Prostate gland (tissue), 2 donors: ENCODE measurements around the gene SEMA4C.

Source experiments
- POLR2A ChIP-seq: fragments of 450-650 bp; IDR thresholded peaks from one replicate; pipeline ENCODE4 v1.6.1; 2016; ENCODE audit warnings: antibody characterized with exemption, mild to moderate bottlenecking
- POLR2AphosphoS5 ChIP-seq: sonication (generic); formaldehyde crosslinking; IDR thresholded peaks from one replicate; pipeline ENCODE4 v1.6.1; 2017; ENCODE audit warnings: antibody characterized with exemption
- TF ChIP-seq, protein P1 (sequence below), 4 experiments: fragments of 200-600 bp in 2 of 4; fragments of 450-650 bp in 2 of 4; sonication (generic) in 2 of 4; IDR thresholded peaks; 1 replicate in 3 of 4; 2 replicates in 1 of 4; pipeline ENCODE4 v1.5.1; 2016 to 2019; ENCODE audit warnings: antibody characterized with exemption in 4 of 4, mild to moderate bottlenecking in 2 of 4, moderate library complexity in 2 of 4

DNA sequence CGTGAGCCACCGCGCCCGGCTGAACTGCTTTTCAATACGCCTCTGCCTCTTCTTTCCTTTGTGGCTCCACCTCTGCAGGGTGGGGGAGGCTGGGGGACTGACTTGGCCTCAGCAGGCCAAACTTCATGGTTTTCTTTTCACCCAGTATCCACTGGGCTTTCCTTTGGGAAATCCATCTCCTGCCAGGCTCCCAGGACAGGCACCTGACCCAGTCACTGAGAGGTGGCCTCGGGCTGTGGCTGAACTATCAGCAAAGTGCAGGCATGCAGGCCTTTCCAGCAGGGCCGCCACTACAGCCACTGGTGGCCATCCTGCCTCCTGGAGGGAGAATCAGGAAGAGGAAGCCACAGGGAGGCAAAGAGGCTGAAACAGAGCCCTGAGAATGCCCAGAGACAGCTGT, 33.4 kb upstream of the SEMA4C start:
- TF ChIP-seq, protein P1, sequence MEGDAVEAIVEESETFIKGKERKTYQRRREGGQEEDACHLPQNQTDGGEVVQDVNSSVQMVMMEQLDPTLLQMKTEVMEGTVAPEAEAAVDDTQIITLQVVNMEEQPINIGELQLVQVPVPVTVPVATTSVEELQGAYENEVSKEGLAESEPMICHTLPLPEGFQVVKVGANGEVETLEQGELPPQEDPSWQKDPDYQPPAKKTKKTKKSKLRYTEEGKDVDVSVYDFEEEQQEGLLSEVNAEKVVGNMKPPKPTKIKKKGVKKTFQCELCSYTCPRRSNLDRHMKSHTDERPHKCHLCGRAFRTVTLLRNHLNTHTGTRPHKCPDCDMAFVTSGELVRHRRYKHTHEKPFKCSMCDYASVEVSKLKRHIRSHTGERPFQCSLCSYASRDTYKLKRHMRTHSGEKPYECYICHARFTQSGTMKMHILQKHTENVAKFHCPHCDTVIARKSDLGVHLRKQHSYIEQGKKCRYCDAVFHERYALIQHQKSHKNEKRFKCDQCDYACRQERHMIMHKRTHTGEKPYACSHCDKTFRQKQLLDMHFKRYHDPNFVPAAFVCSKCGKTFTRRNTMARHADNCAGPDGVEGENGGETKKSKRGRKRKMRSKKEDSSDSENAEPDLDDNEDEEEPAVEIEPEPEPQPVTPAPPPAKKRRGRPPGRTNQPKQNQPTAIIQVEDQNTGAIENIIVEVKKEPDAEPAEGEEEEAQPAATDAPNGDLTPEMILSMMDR (IDR thresholded peaks at IDR 0.05), result no peak
- TF ChIP-seq POLR2AphosphoS5, result no peak
- no peak for TF ChIP-seq POLR2A
